GM23338 (cell line): ENCODE data around the gene DNAAF8. TPM values are rescaled to one million over a fixed set of nuclear protein-coding genes. Genes with fewer than 3 reads are reported as not detected.
"Not testable (repeated sequence)": the region's sequence is repeated elsewhere in the genome, so short reads cannot be mapped to it uniquely, and the experiment has no call there.

Experiments
- ATAC-seq: fragments of 200-7000 bp; cut with Tn5 transposase; 3 replicates; pipeline ENCODE4 v1.9.1; 2020
- DNase-seq: peaks from one replicate; pipeline ENCODE4 v3.0.0-alpha.2; 2015; ENCODE audit warnings: low spot score
- H2AFZ ChIP-seq: fragments of 200-600 bp; sonication (generic); 2 replicates; pipeline ENCODE4 v1.8.0; 2016; ENCODE audit warnings: antibody characterized with exemption, mild to moderate bottlenecking, moderate library complexity
- H3F3A ChIP-seq: fragments of 200-600 bp; sonication (generic); replicated peaks from 2 replicates; pipeline ENCODE4 v1.8.0; 2017; ENCODE audit warnings: antibody characterized with exemption, mixed run types, low read depth
- H3K27ac ChIP-seq: fragments of 200-600 bp; sonication (generic); 2 replicates; pipeline ENCODE4 v1.6.1; 2016; ENCODE audit warnings: low read depth
- H3K27me3 ChIP-seq: fragments of 200-600 bp; sonication (generic); 2 replicates; pipeline ENCODE4 v1.8.0; 2016; ENCODE audit warnings: mild to moderate bottlenecking, mixed run types, moderate library complexity; ENCODE audit not compliant: insufficient read depth
- H3K36me3 ChIP-seq: fragments of 200-600 bp; sonication (generic); 2 replicates; pipeline ENCODE4 v1.8.0; 2016; ENCODE audit warnings: mild to moderate bottlenecking; ENCODE audit not compliant: insufficient read depth
- H3K4me1 ChIP-seq: fragments of 200-600 bp; sonication (generic); 2 replicates; pipeline ENCODE4 v1.8.0; 2016; ENCODE audit warnings: mild to moderate bottlenecking, moderate library complexity; ENCODE audit not compliant: insufficient read depth
- H3K4me2 ChIP-seq: fragments of 200-600 bp; sonication (generic); 2 replicates; pipeline ENCODE4 v1.7.1; 2017; ENCODE audit warnings: mixed run types
- H3K4me3 ChIP-seq: fragments of 200-600 bp; sonication (generic); 2 replicates; pipeline ENCODE4 v1.6.1; 2016; ENCODE audit warnings: mixed run types
- H3K79me2 ChIP-seq: fragments of 200-600 bp; sonication (generic); replicated peaks from 2 replicates; pipeline ENCODE4 v1.8.0; 2017; ENCODE audit warnings: mild to moderate bottlenecking; ENCODE audit not compliant: insufficient read depth
- H3K9me2 ChIP-seq: fragments of 200-600 bp; sonication (generic); 2 replicates; pipeline ENCODE4 v1.8.0; 2017; ENCODE audit not compliant: insufficient read depth
- H4K20me1 ChIP-seq: fragments of 200-600 bp; sonication (generic); replicated peaks from 2 replicates; pipeline ENCODE4 v1.8.0; 2017; ENCODE audit warnings: mild to moderate bottlenecking; ENCODE audit not compliant: insufficient read depth
- H3K27ac Mint-ChIP-seq: 2 replicates; pipeline ENCODE4 v1.8.0; 2020; ENCODE audit warnings: inconsistent platforms, mild to moderate bottlenecking, moderate library complexity, mixed read lengths
- H3K27me3 Mint-ChIP-seq: 3 replicates; pipeline ENCODE4 v1.8.0; 2022; ENCODE audit warnings: low read depth, mild to moderate bottlenecking, moderate library complexity, mixed read lengths, inconsistent platforms; ENCODE audit not compliant: insufficient read depth, poor library complexity
- H3K36me3 Mint-ChIP-seq: 3 replicates; pipeline ENCODE4 v1.8.0; 2021; ENCODE audit warnings: low read depth, mild to moderate bottlenecking, inconsistent platforms, moderate library complexity, mixed read lengths
- H3K4me1 Mint-ChIP-seq: 3 replicates; pipeline ENCODE4 v1.8.0; 2020; ENCODE audit warnings: mild to moderate bottlenecking, inconsistent platforms, mixed read lengths
- H3K4me3 Mint-ChIP-seq: 3 replicates; pipeline ENCODE4 v1.8.0; 2021; ENCODE audit warnings: moderate library complexity, mild to moderate bottlenecking, inconsistent platforms, mixed read lengths
- H3K9me3 Mint-ChIP-seq: 3 replicates; pipeline ENCODE4 v1.8.0; 2020; ENCODE audit warnings: moderate library complexity, mild to moderate bottlenecking, inconsistent platforms, mixed read lengths
- NANOG ChIP-seq: IDR thresholded peaks from 2 replicates; pipeline ENCODE4 v1.6.1; 2016; ENCODE audit warnings: antibody characterized with exemption, borderline replicate concordance
- POLR2AphosphoS5 ChIP-seq: IDR thresholded peaks from 2 replicates; pipeline ENCODE4 v1.6.1; 2016; ENCODE audit warnings: antibody characterized with exemption, low read depth
- polyA plus RNA-seq: library from polyadenylated mRNA; unstranded; fragments of >200 nt; fragmentation: Nextera tagmentation; extraction: Ambion mirVana; gene quantifications from 2 replicates; pipeline ENCODE4 v1.2.1, GENCODE V29; 2016
- total RNA-seq: library from RNA; depleted of rRNA; stranded (reverse); fragments of >200 nt; shearing (Covaris generic); gene quantifications from 2 replicates; pipeline ENCODE4 v1.2.3, GENCODE V29; 2014
- TF ChIP-seq, protein P1 (sequence below): fragments of 250-450 bp; sonication (Bioruptor Pico); IDR thresholded peaks from 2 replicates; pipeline ENCODE4 v1.5.0; 2020; ENCODE audit warnings: mild to moderate bottlenecking, moderate library complexity
- TF ChIP-seq, protein P2 (sequence below), 2 experiments: fragments of 200-600 bp in 1 of 2; sonication (generic) in 1 of 2; conservative IDR thresholded peaks; 2 replicates each; pipeline versions ENCODE4 v1.5.1 to v1.6.1; 2016 to 2017; ENCODE audit warnings: antibody characterized with exemption in 2 of 2, low read depth in 2 of 2, mild to moderate bottlenecking in 2 of 2, moderate library complexity in 1 of 2

The DNAAF8 gene
- total and polyA plus RNA-seq, 2 experiments from 2014 or later = 0.34 to 1.3 TPM

DNA sequence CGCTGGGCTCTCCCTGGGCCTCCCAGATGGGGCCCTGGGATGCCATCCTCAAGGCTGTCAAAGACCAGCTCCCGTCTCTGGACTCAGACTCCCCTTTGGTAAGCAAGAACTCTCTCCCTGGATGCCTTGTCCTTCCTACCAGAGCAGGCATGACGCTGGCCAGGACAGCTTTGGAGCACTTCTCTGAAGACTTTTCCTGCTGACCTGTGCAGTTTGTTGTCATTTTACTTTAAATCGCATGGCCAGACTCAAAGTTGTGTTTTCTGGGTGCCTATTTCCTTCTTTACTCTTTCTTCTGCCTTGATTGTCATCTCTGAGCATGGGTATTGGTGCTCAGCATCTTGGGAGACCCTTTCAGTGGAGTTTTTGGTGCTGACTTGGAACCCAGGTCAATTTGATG, 2.2 kb downstream of the DNAAF8 start (continued):
- TF ChIP-seq, protein P1, sequence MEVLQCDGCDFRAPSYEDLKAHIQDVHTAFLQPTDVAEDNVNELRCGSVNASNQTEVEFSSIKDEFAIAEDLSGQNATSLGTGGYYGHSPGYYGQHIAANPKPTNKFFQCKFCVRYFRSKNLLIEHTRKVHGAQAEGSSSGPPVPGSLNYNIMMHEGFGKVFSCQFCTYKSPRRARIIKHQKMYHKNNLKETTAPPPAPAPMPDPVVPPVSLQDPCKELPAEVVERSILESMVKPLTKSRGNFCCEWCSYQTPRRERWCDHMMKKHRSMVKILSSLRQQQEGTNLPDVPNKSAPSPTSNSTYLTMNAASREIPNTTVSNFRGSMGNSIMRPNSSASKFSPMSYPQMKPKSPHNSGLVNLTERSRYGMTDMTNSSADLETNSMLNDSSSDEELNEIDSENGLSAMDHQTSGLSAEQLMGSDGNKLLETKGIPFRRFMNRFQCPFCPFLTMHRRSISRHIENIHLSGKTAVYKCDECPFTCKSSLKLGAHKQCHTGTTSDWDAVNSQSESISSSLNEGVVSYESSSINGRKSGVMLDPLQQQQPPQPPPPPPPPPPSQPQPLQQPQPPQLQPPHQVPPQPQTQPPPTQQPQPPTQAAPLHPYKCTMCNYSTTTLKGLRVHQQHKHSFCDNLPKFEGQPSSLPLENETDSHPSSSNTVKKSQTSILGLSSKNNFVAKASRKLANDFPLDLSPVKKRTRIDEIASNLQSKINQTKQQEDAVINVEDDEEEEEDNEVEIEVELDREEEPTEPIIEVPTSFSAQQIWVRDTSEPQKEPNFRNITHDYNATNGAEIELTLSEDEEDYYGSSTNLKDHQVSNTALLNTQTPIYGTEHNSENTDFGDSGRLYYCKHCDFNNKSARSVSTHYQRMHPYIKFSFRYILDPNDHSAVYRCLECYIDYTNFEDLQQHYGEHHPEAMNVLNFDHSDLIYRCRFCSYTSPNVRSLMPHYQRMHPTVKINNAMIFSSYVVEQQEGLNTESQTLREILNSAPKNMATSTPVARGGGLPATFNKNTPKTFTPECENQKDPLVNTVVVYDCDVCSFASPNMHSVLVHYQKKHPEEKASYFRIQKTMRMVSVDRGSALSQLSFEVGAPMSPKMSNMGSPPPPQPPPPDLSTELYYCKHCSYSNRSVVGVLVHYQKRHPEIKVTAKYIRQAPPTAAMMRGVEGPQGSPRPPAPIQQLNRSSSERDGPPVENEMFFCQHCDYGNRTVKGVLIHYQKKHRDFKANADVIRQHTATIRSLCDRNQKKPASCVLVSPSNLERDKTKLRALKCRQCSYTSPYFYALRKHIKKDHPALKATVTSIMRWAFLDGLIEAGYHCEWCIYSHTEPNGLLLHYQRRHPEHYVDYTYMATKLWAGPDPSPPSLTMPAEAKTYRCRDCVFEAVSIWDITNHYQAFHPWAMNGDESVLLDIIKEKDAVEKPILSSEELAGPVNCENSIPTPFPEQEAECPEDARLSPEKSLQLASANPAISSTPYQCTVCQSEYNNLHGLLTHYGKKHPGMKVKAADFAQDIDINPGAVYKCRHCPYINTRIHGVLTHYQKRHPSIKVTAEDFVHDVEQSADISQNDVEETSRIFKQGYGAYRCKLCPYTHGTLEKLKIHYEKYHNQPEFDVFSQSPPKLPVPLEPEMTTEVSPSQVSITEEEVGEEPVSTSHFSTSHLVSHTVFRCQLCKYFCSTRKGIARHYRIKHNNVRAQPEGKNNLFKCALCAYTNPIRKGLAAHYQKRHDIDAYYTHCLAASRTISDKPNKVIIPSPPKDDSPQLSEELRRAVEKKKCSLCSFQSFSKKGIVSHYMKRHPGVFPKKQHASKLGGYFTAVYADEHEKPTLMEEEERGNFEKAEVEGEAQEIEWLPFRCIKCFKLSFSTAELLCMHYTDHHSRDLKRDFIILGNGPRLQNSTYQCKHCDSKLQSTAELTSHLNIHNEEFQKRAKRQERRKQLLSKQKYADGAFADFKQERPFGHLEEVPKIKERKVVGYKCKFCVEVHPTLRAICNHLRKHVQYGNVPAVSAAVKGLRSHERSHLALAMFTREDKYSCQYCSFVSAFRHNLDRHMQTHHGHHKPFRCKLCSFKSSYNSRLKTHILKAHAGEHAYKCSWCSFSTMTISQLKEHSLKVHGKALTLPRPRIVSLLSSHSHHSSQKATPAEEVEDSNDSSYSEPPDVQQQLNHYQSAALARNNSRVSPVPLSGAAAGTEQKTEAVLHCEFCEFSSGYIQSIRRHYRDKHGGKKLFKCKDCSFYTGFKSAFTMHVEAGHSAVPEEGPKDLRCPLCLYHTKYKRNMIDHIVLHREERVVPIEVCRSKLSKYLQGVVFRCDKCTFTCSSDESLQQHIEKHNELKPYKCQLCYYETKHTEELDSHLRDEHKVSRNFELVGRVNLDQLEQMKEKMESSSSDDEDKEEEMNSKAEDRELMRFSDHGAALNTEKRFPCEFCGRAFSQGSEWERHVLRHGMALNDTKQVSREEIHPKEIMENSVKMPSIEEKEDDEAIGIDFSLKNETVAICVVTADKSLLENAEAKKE = no peak
- no peak for TF ChIP-seq POLR2AphosphoS5

DNA sequence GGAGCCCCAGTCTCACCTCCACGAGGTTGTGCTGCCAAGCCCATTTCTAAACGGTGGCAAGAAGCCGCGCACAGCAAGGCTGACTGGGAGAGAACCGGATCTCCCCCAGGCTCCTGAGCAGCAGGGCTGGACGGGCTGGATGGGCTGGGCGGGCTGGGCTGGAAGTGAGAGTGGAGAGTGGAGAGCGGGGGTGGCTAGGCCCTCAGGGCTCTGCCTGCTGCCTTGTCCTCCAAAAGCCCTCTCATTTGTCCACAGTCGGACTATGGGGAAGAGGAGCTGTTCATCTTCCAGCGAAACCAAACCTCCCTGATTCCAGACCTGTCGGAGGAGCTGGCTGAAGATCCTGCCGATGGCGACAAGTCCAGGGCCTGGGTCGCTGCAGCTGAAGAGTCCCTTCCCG, 3.2 kb downstream of the DNAAF8 start:
- ATAC-seq = no peak
- Mint-ChIP-seq H3K27me3 (peaks cover 18% of the 10 kb centered on the region), H3K27ac (no peak overlapping the region), H3K4me3 (no peak overlapping the region), H3K36me3 (no peaks in the 10 kb centered on the region), H3K9me3 (no peaks in the 10 kb centered on the region), H3K4me1 (peaks cover 9% of the 10 kb centered on the region; the same call in 2 of the 3 replicates)
- no peak overlapping the region for H3K27ac ChIP-seq
- no peaks in the 10 kb centered on the region for H3K27me3 ChIP-seq
- peaks cover 12% of the 10 kb centered on the region for H3F3A ChIP-seq
- H3K79me2 ChIP-seq = peaks cover 13% of the 10 kb centered on the region
- no peaks in the 10 kb centered on the region for H4K20me1 ChIP-seq
- TF ChIP-seq NANOG = no peak
- TF ChIP-seq, protein P2, sequence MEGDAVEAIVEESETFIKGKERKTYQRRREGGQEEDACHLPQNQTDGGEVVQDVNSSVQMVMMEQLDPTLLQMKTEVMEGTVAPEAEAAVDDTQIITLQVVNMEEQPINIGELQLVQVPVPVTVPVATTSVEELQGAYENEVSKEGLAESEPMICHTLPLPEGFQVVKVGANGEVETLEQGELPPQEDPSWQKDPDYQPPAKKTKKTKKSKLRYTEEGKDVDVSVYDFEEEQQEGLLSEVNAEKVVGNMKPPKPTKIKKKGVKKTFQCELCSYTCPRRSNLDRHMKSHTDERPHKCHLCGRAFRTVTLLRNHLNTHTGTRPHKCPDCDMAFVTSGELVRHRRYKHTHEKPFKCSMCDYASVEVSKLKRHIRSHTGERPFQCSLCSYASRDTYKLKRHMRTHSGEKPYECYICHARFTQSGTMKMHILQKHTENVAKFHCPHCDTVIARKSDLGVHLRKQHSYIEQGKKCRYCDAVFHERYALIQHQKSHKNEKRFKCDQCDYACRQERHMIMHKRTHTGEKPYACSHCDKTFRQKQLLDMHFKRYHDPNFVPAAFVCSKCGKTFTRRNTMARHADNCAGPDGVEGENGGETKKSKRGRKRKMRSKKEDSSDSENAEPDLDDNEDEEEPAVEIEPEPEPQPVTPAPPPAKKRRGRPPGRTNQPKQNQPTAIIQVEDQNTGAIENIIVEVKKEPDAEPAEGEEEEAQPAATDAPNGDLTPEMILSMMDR (conservative IDR thresholded peaks at IDR 0.05; ENCODE audit: low read depth in 2 of 2) = no peak
- no peak overlapping the region for H3K4me3 ChIP-seq
- no peak overlapping the region for H2AFZ ChIP-seq
- peaks cover 11% of the 10 kb centered on the region; the same call in 1 of the 2 replicates for H3K4me1 ChIP-seq
- no peaks in the 10 kb centered on the region for H3K36me3 ChIP-seq
- no peaks in the 10 kb centered on the region for H3K9me2 ChIP-seq
- no peak for DNase-seq
- no peak overlapping the region for H3K4me2 ChIP-seq

DNA sequence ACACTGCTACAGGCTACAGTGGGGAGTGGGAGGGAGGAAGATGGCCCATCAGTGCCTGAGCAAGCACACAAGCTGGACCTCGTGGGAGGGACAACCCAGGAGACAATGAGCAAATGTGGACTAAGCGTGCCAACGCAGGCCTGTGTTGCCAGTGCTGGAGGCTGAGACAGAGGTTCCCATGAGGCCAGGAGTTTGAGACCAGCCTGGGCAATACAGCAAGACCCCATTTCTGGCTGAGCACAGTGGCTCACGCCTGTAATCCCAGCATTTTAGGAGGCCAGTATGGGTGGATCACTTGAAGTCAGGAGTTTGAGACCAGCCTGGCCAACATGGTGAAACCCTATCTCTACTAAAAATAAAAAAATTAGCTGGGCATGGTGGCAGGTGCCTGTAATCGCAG, 4.0 kb downstream of the DNAAF8 start:
- Mint-ChIP-seq H3K27me3 (peaks cover 24% of the 10 kb centered on the region), H3K4me1 (peaks cover 14% of the 10 kb centered on the region)
- H3K27ac Mint-ChIP-seq, H2AFZ ChIP-seq, H4K20me1 ChIP-seq, H3K4me3 Mint-ChIP-seq, DNase-seq, H3K9me2 ChIP-seq, ATAC-seq, H3K36me3 ChIP-seq, H3K79me2 ChIP-seq, H3K4me2 ChIP-seq, H3K36me3 Mint-ChIP-seq, H3K4me3 ChIP-seq, H3K27ac ChIP-seq, H3F3A ChIP-seq, H3K27me3 ChIP-seq, H3K9me3 Mint-ChIP-seq: not testable (repeated sequence)
- H3K4me1 ChIP-seq = peaks cover 13% of the 10 kb centered on the region; the same call in 1 of the 2 replicates
